CD4-positive, alpha-beta memory T cell (primary cell): ENCODE measurements around the gene FKBP5. TPM values are rescaled to one million over a fixed set of nuclear protein-coding genes. Genes with fewer than 3 reads are reported as not detected.

Experiments used
- CTCF ChIA-PET: fragments of 350-600 bp; sonication (Branson Sonifier 250); formaldehyde crosslinking; loops from one replicate; lab custom pipeline; 2021; ENCODE audit warnings: inconsistent platforms; ENCODE audit not compliant: partially characterized antibody; lab: Charles Lee
- POLR2A ChIA-PET: fragments of 350-600 bp; sonication (Branson Sonifier 250); formaldehyde crosslinking; loops from one replicate; lab custom pipeline; 2021; ENCODE audit not compliant: partially characterized antibody; lab: Charles Lee
- DNase-seq, 5 donors: peaks; one replicate each; pipeline versions ENCODE4 v3.0.0 to v3.0.0-alpha.2; 2020 to 2022; ENCODE audit warnings: mixed read lengths in 1 of 5
- H3K27ac ChIP-seq: one replicate; pipeline ENCODE4 v1.7.0; 2013; ENCODE audit warnings: low read depth, low read length
- H3K27me3 ChIP-seq: 2 replicates; pipeline ENCODE4 v1.7.0; 2013; ENCODE audit warnings: mild to moderate bottlenecking, low read length, moderate library complexity; ENCODE audit not compliant: insufficient read depth
- H3K36me3 ChIP-seq: 2 replicates; pipeline ENCODE4 v1.7.0; 2013; ENCODE audit warnings: mild to moderate bottlenecking, low read length, moderate library complexity; ENCODE audit not compliant: insufficient read depth
- H3K4me1 ChIP-seq: 2 replicates; pipeline ENCODE4 v1.7.0; 2013; ENCODE audit warnings: mild to moderate bottlenecking, low read length, moderate library complexity; ENCODE audit not compliant: insufficient read depth
- H3K4me3 ChIP-seq, 2 donors: one replicate each; pipeline ENCODE4 v1.7.0; 2013; ENCODE audit warnings: low read length in 2 of 2, mild to moderate bottlenecking in 1 of 2
- H3K9me3 ChIP-seq, 2 donors: one replicate each; pipeline ENCODE4 v1.7.0; 2013; ENCODE audit warnings: low read length in 2 of 2, control low read depth in 1 of 2; ENCODE audit not compliant: control insufficient read depth in 1 of 2
- H3K27ac Mint-ChIP-seq, 7 donors: one replicate each; pipeline ENCODE4 v1.8.0; 2020 to 2021; ENCODE audit warnings: mixed read lengths in 7 of 7, mild to moderate bottlenecking in 6 of 7, inconsistent platforms in 3 of 7, moderate library complexity in 3 of 7
- H3K27me3 Mint-ChIP-seq, 2 donors: one replicate each; pipeline ENCODE4 v1.8.0; 2020 to 2021; ENCODE audit warnings: mixed read lengths in 2 of 2
- H3K36me3 Mint-ChIP-seq, 2 donors: one replicate each; pipeline ENCODE4 v1.8.0; 2020 to 2021; ENCODE audit warnings: mixed read lengths in 2 of 2, inconsistent platforms in 1 of 2, mild to moderate bottlenecking in 1 of 2
- H3K4me1 Mint-ChIP-seq, 4 donors: one replicate each; pipeline ENCODE4 v1.8.0; 2020 to 2021; ENCODE audit warnings: mixed read lengths in 4 of 4, mild to moderate bottlenecking in 1 of 4
- H3K4me3 Mint-ChIP-seq, 8 donors: one replicate each; pipeline ENCODE4 v1.8.0; 2020 to 2021; ENCODE audit warnings: mixed read lengths in 8 of 8, mild to moderate bottlenecking in 7 of 8, moderate library complexity in 6 of 8, inconsistent platforms in 3 of 8
- H3K9me3 Mint-ChIP-seq, 8 donors: one replicate each; pipeline ENCODE4 v1.8.0; 2020 to 2021; ENCODE audit warnings: mixed read lengths in 8 of 8, mild to moderate bottlenecking in 5 of 8, inconsistent platforms in 3 of 8, moderate library complexity in 1 of 8
- intact Hi-C: fragments of 100-400 bp; cut with micrococcal nuclease; formaldehyde crosslinking; loops from one replicate; pipeline ENCODE4 v1.15.1; 2023
- polyA plus RNA-seq, 2 donors: library from polyadenylated mRNA; unstranded; fragments of 300-500 nt; fragmentation: Illumina TruSeq; gene quantifications; one replicate each; pipeline ENCODE4 v1.2.3, GENCODE V29; 2021
- total RNA-seq, 2 experiments: library from RNA; stranded (reverse); gene quantifications; one replicate each; pipeline ENCODE4 v1.2.3, GENCODE V29; 2021

FKBP5 gene
- 10 to 100 TPM; 72.9 to 74.2 TPM for total RNA-seq
- polyA plus RNA-seq = 100 to 1,000 TPM in 1 of 2 donors, 10 to 100 TPM in 1; 94.2 to 233 TPM

GRCh38 chr6:35688605-35689322, at the start of gene FKBP5:
TSS of gene FKBP5 (minus strand) at chr6:35688915. CDS start at chr6:35642824, 46,091 bp downstream.
- no peaks in the 10 kb centered on the region for H3K36me3 ChIP-seq
- no peaks in the 10 kb centered on the region for H3K9me3 ChIP-seq
- H3K4me1 ChIP-seq = peaks cover 22% of the 10 kb centered on the region
- H3K4me3 ChIP-seq = peak within 1 kb of the TSS; percentile 51 to 99
- DNase-seq = peak; percentile 83 to 87 (median 85)
- Mint-ChIP-seq H3K9me3 (no peaks in the 10 kb centered on the region), H3K4me3 (peak within 1 kb of the TSS; percentile 96 to 100 (median 100)), H3K27me3 (no peaks in the 10 kb centered on the region), H3K4me1 (peaks cover 4 to 30% (median 10%) of the 10 kb centered on the region in 4 donors), H3K27ac (peak within 1 kb of the TSS; percentile 93 to 98 (median 95)), H3K36me3 (peaks cover 0 to 14% of the 10 kb centered on the region in 2 donors)
- ChIA-PET CTCF (interaction anchor here (2.0 kb wide), 1 partner anchor 48 kb away, joined by 7 read pairs; the partner anchor contains the start of gene ARMC12), POLR2A (interaction anchor here (1.0 to 8.5 kb wide), 10 partner anchors 8 to 87 kb away, joined by 3 to 141 read pairs (median 4); no protein-coding TSS in a partner anchor)
- H3K27me3 ChIP-seq = no peaks in the 10 kb centered on the region
- peak within 1 kb of the TSS; percentile 85 for H3K27ac ChIP-seq
- intact Hi-C loops = loop anchor here (1.0 to 5.0 kb wide), 4 partner anchors 14 to 104 kb away; no protein-coding TSS in a partner anchor

GRCh38 chr6:35737413-35738211, 48.9 kb upstream of the FKBP5 start:
- Histone ChIP-seq H3K27me3 (no peaks in the 10 kb centered on the region), H3K27ac (no peak overlapping the region), H3K4me3 (no peak overlapping the region), H3K4me1 (peaks cover 48% of the 10 kb centered on the region), H3K9me3 (no peaks in the 10 kb centered on the region), H3K36me3 (no peaks in the 10 kb centered on the region)
- DNase-seq = peak in 4 of 5 donors; percentile 72 to 76 (median 74)
- intact Hi-C loops = loop anchor here (1.0 to 5.0 kb wide), 4 partner anchors 215 to 441 kb away; partner anchors contain the start of genes DEF6, FANCE and PPARD
- Mint-ChIP-seq H3K4me3 (peak overlapping the region in 6 of 8 donors; percentile 44 to 81 (median 61)), H3K36me3 (no peaks in the 10 kb centered on the region), H3K27ac (peak overlapping the region; percentile 74 to 94 (median 89)), H3K9me3 (no peaks in the 10 kb centered on the region), H3K4me1 (peaks cover 26 to 52% (median 38%) of the 10 kb centered on the region in 4 donors), H3K27me3 (no peaks in the 10 kb centered on the region)
- CTCF ChIA-PET = interaction anchor here (0.7 to 17.0 kb wide), 43 partner anchors 12 to 444 kb away, joined by 3 to 360 read pairs (median 8); partner anchors contain the start of genes FKBP5, PPARD and RPL10A
- POLR2A ChIA-PET = interaction anchor here (0.8 to 3.4 kb wide), 12 partner anchors 10 to 214 kb away, joined by 3 to 35 read pairs (median 8); no protein-coding TSS in a partner anchor

- no peak for DNase-seq
- Mint-ChIP-seq H3K27ac (peak within 1 kb of the TSS; percentile 79 to 94 (median 89)), H3K36me3 (no peaks in the 10 kb centered on the region), H3K9me3 (no peaks in the 10 kb centered on the region), H3K27me3 (no peaks in the 10 kb centered on the region), H3K4me3 (peak within 1 kb of the TSS in 6 of 8 donors; percentile 60 to 81 (median 68)), H3K4me1 (peaks cover 30 to 58% (median 44%) of the 10 kb centered on the region in 4 donors)
- no peak within 1 kb of the TSS for H3K4me3 ChIP-seq
- no peak within 1 kb of the TSS for H3K27ac ChIP-seq
- ChIA-PET CTCF (interaction anchor here (0.6 to 17.0 kb wide), 52 partner anchors 11 to 815 kb away, joined by 3 to 360 read pairs (median 6); partner anchors contain the start of genes FKBP5, PPARD and RPL10A), POLR2A (interaction anchor here (0.8 to 3.4 kb wide), 16 partner anchors 10 to 285 kb away, joined by 3 to 35 read pairs (median 6); partner anchors contain the start of gene FANCE)
- peaks cover 54% of the 10 kb centered on the region for H3K4me1 ChIP-seq
- no peaks in the 10 kb centered on the region for H3K36me3 ChIP-seq
- intact Hi-C loops = loop anchor here (1.0 to 5.0 kb wide), 7 partner anchors 21 to 440 kb away; partner anchors contain the start of genes DEF6, FANCE and PPARD
- no peaks in the 10 kb centered on the region for H3K27me3 ChIP-seq
- H3K9me3 ChIP-seq = no peaks in the 10 kb centered on the region
Observed at GRCh38 chr6:35736982-35737412, 48.3 kb upstream of the FKBP5 start, which contains the start of gene ARMC12. TSS of gene ARMC12 (plus strand) at chr6:35737032. CDS start at chr6:35737109, 77 bp downstream.

- Histone ChIP-seq H3K27me3 (no peaks in the 10 kb centered on the region), H3K4me1 (peaks cover 55% of the 10 kb centered on the region), H3K36me3 (no peaks in the 10 kb centered on the region), H3K9me3 (no peaks in the 10 kb centered on the region), H3K27ac (no peak overlapping the region), H3K4me3 (no peak overlapping the region)
- Mint-ChIP-seq H3K27me3 (no peaks in the 10 kb centered on the region), H3K4me3 (peak overlapping the region in 6 of 8 donors; percentile 39 to 73 (median 61)), H3K9me3 (no peaks in the 10 kb centered on the region), H3K4me1 (peaks cover 30 to 58% (median 47%) of the 10 kb centered on the region in 4 donors), H3K36me3 (peaks cover 0 to under 1% of the 10 kb centered on the region in 2 donors), H3K27ac (peak overlapping the region; percentile 57 to 92 (median 79))
- CTCF ChIA-PET = interaction anchor here (0.6 to 17.0 kb wide), 52 partner anchors 10 to 816 kb away, joined by 3 to 360 read pairs (median 6); partner anchors contain the start of gene FKBP5
- POLR2A ChIA-PET = interaction anchor here (0.7 to 3.4 kb wide), 15 partner anchors 9 to 415 kb away, joined by 3 to 35 read pairs (median 6); partner anchors contain the start of gene FANCE
- intact Hi-C loops = loop anchor here (1.0 to 5.0 kb wide), 6 partner anchors 20 to 440 kb away; partner anchors contain the start of genes DEF6, FANCE and PPARD
- DNase-seq = peak; percentile 79 to 86 (median 81)
Observed at GRCh38 chr6:35736253-35736894, 47.7 kb upstream of the FKBP5 start.

- Mint-ChIP-seq H3K27ac (peak overlapping the region in 1 of 7 donors; percentile 56), H3K27me3 (no peaks in the 10 kb centered on the region), H3K4me1 (peaks cover 34 to 67% (median 54%) of the 10 kb centered on the region in 4 donors), H3K4me3 (peak overlapping the region in 1 of 8 donors; percentile 73), H3K9me3 (no peaks in the 10 kb centered on the region), H3K36me3 (peaks cover 0 to 1% of the 10 kb centered on the region in 2 donors)
- peaks cover 62% of the 10 kb centered on the region for H3K4me1 ChIP-seq
- no peak overlapping the region for H3K4me3 ChIP-seq
- H3K36me3 ChIP-seq = no peaks in the 10 kb centered on the region
- intact Hi-C loops = loop anchor here (5.0 kb wide), 1 partner anchor 283 kb away; the partner anchor contains the start of gene FANCE
- no peaks in the 10 kb centered on the region for H3K27me3 ChIP-seq
- CTCF ChIA-PET = interaction anchor here (1.1 to 17.0 kb wide), 25 partner anchors 10 to 394 kb away, joined by 3 to 360 read pairs (median 19); no protein-coding TSS in a partner anchor
- no peak for DNase-seq
- no peaks in the 10 kb centered on the region for H3K9me3 ChIP-seq
- POLR2A ChIA-PET = interaction anchor here (1.1 to 3.4 kb wide), 9 partner anchors 8 to 264 kb away, joined by 3 to 35 read pairs (median 9); no protein-coding TSS in a partner anchor
- no peak overlapping the region for H3K27ac ChIP-seq
Observed at GRCh38 chr6:35735452-35735851, 46.7 kb upstream of the FKBP5 start.
